Left colon (tissue), 2 donors: Measurements from ENCODE around the gene CCL4. TPM values are rescaled to one million over a fixed set of nuclear protein-coding genes. Genes with fewer than 3 reads are reported as not detected.
"Not testable (repeated sequence)": the region's sequence is repeated elsewhere in the genome, so short reads cannot be mapped to it uniquely, and the experiment has no call there.

Source experiments
- ATAC-seq: fragments of 200-7000 bp; cut with Tn5 transposase; one replicate; pipeline ENCODE4 v1.9.1; 2020; ENCODE audit warnings: mild to moderate bottlenecking, moderate library complexity
- DNase-seq, 2 donors: peaks; one replicate each; pipeline ENCODE4 v3.0.0-alpha.2; 2020
- intact Hi-C, 2 donors: fragments of 100-400 bp; cut with DNase I in 1 of 2; cut with micrococcal nuclease in 1 of 2; formaldehyde crosslinking; loops; one replicate each; pipeline versions ENCODE4 v1.11.2 to v1.14.0; 2022; cut with DNase I, micrococcal nuclease
- long read RNA-seq: library from polyadenylated mRNA; unstranded; transcript quantifications from one replicate; pipeline ENCODE4 v2.0.0, GENCODE V29; 2021
- total RNA-seq, 2 donors: library from RNA; stranded (reverse); fragmentation: NEBNext Ultra II Directional; extraction: Animal tissue kit (Norgen Biotek cat#: 25700); gene quantifications; one replicate each; pipeline ENCODE4 v1.2.1, GENCODE V29; 2021
- donor health status: DM: no; HTN: no; CAD: no.
- donor health status: DM: yes; HTN: yes; CAD: no.

CCL4 gene
- total RNA-seq = 1 to 10 TPM; 2.2 to 4.5 TPM
- long read RNA-seq, partial matches to known transcripts = 0 of 1 reads
- long read RNA-seq, other reads (novel, unspliced or antisense) = 0 of 1 reads

DNA sequence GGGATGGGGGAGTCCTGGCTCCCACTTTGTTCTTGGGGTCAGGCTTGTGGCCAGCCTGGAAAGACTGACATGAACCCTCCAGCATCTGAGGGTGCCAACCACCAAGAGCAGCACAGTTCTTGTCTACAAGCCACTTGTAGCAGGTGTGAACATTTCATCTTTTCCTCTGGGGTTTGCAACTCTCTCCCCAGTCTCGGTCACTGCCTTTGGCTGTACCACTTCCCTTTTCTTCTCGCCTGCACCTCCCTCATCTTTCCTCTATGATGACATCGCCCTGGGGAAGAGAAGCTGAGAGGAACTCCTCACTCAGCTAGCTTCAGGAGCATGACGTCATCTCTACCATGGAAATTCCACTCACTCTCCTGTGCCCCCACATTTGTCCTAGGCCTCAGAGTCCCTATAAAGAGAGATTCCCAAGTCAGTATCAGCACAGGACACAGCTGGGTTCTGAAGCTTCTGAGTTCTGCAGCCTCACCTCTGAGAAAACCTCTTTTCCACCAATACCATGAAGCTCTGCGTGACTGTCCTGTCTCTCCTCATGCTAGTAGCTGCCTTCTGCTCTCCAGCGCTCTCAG, at the start of gene CCL4:
TSS of gene CCL4 (plus strand) at position 427 of the 575 bp plus-strand sequence. CDS start at position 506, 79 bp downstream.
- intact Hi-C loops, DNase-seq: not testable (repeated sequence)

DNA sequence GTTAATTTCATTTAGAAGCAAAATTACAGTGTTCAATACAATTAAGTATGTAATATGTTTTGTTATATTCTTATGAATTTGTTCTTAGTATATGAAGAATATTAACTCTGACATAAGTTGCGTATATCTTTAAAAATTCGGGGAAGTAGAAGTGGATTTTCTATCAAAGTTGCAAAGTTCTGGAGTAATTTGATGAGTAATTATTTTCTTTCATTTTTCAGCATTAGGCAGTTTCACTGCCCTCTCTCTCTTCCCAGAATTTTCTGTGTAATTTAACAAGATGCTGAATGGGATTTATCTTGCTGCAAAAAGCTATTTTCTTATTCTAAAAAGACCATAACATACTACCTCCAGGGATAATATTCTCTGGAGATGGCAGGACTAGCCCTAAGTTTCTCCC, 48.5 kb upstream of the CCL4 start:
- ATAC-seq (no peak), DNase-seq (no peak)
- intact Hi-C loops = no loop called here

More for the DNA sequence above, at the start of gene CCL4:
- peak; percentile 41 for ATAC-seq

- intact Hi-C loops = no loop called here
- no peak for DNase-seq
- ATAC-seq = no peak
Observed at GRCh38 chr17:36055921-36056520, 47.6 kb upstream of the CCL4 start.

DNA sequence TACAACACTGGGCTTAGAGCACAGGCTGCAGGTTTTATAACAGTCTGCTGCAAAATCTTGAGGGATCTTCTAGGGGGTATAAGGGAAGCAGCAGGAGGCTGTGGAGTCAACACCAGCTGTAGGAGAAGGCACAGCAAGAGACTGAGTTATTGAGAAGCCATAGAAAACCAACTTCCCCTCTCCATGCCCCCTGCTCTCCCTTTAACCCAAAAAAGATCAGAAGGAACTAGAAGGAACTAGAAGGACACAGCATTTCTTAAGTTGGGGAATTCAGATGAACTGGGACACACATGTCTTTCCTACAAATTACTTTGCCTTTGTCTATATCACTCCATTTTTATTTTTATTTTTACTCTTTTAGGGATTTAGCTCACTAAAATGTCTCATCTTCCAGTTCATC, 45.7 kb upstream of the CCL4 start:
- no peak for DNase-seq
- intact Hi-C loops = no loop called here
- no peak for ATAC-seq

DNA sequence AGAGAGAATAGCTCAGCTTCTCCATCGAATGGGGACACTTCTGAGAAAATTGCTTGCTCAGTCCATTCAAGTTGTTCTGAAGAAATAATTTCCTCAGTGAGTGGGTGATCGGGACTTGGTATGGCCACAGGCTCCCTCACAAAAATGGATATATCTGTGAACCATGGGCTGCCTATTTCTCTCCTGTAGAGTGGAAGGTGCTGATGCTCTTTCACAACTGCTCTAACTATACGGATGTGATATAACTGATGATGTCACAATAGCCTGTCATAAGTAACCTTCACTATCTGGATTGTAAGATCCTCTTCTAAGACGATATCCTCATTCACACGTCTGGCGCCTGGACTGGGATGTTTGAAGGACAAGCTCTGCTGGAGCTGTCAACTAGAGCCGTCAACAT, 44.2 kb upstream of the CCL4 start:
- intact Hi-C loops = no loop called here
- ATAC-seq = no peak
- DNase-seq = no peak

GRCh38 chr17:36060816-36061215, 42.8 kb upstream of the CCL4 start:
- DNase-seq = no peak
- no peak for ATAC-seq
- intact Hi-C loops = no loop called here

DNA sequence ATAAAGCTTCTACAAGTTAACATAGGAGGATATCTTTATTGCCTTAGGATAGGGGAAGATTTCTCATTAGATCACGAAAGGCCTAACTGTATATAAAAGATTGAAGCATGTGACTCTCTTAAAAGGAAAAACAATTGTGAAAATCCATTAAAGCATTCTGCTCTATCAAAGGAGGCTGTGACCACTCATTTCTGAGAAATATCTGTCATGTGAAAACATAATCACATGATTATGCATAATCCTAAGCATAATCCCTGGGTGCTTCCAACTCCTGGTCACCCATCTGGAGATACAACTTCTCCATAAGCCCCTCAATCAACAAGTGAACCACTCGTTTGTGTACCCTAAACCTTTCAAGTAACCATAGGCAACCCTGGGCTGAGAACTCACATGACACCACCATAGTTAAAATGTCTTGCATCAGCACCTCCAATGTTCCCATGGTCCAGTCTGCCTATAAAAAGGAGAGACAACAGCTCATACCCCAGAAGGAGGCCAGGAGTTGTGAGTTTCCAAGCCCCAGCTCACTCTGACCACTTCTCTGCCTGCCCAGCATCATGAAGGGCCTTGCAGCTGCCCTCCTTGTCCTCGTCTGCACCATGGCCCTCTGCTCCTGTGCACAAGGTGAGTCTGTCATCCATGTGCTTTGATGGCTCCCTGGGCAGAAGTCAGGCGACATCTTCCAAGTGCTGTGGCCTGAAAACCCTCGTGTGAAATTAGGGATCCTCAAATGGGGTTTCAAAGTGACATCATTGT, 39.7 kb upstream of the CCL4 start, which contains the start of gene CCL18:
TSS of gene CCL18 (plus strand) at position 487 of the 756 bp plus-strand sequence. CDS start at position 558, 71 bp downstream.
- intact Hi-C loops = no loop called here
- DNase-seq (no peak), ATAC-seq (no peak)

GRCh38 chr17:36066365-36066985, 37.2 kb upstream of the CCL4 start:
- ATAC-seq = peak; percentile 18
- intact Hi-C loops = no loop called here
- no peak for DNase-seq

DNA sequence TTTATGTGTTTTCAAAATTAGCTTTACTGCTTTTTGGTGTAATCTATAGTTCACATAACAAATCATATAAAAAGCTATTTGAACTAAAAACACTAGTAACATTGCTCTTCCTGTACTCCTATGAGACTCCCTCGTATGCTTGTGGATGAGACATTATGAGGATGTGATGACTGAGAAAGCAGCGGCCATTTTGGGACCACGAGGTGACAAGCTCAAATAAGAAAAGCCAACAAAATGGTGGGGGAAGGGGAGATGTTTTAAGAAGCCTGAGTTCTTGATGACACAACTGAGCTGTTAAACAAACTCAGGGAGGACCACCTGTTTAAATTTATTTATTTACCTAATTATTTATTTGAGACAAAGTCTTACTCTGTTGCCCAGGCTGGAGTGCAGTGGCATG, 35.1 kb upstream of the CCL4 start:
- DNase-seq (no peak), ATAC-seq (no peak)
- intact Hi-C loops = no loop called here

DNA sequence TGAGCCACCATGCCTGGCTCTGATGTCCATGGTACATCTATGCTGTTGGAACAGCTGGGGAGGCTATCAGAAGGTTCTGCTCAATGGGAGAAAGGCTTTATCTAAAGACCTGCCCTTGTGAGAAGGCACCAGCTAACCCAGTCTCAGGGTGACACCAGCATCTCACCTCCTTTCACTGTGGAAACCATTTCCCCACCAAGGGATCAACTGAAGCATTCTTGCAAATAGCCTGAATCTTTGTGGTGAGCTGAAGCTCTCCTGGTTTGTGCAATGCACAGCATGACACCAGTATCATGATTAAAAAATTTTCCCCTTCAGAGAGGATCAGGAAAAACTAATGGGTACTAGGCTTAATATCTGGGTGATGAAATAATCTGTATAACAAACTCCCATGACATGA, 34.5 kb upstream of the CCL4 start:
- no peak for ATAC-seq
- intact Hi-C loops = no loop called here
- no peak for DNase-seq

DNA sequence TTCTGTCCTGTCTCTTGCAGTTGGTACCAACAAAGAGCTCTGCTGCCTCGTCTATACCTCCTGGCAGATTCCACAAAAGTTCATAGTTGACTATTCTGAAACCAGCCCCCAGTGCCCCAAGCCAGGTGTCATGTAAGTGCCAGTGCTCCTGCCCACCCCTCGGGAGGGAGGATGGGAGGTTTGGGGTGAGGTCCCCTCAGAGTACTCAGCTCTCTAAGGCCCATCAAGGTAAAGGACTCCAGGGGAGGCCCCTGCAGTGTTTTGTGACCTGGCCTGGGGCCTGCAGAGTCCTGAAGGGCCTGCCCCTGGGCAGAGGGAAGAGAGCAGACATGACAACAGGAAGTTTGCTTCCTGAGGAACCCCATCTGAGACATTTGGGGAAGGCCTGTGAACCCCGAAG, 33.2 kb upstream of the CCL4 start:
- DNase-seq (no peak), ATAC-seq (no peak)
- intact Hi-C loops = no loop called here

DNA sequence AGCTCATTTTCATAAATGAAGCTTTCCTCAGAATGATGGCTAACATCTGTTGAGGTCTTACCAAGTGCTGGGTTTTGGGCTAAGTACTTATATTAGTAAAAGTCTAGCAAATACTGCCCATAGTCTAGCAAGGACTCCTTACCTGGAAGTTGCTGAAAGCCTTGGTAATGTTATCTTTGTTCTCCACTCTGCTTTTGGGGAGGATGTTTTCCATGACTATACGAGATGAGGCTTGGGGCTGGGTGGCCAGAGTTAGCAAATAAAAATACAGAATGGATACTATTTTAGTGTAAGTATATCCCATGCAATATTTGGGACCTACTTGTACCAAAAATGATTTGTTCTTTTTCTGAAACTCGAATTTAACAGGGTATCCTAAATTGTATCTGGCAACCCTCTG, 31.9 kb upstream of the CCL4 start:
- no peak for ATAC-seq
- no peak for DNase-seq
- intact Hi-C loops = no loop called here

DNA sequence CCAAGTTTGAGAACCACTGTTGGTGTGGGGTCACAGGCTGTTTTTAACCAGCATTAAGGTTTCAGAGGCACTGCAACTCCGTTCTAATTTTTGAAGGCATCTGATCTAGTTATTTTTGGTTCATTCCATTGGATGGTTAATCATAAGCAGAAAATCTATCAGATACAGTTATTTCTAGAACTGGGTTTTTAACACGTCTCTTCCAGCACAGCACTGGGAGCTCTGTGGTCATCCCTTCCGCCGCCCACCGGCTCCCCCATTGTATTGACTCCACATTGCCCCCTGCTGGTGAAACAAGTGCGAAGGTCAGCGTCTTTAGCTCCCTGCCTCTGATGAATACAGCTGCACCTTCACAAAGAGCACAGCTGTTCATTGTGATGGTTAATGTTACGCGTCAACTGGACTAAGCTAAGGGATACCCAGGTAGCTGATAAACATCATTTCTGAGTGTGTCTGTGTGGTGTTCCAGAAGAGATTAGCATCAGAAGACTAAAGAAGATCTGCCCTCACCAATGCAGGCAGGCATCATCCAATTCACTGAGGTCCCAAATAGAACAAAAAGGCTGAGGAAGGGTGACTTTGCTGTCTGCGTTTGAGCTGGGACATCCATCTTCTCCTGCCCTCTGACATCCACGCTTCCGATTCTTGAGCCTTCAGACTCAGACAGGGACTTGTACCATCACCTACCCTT, 31.1 kb upstream of the CCL4 start:
- intact Hi-C loops = no loop called here
- ATAC-seq (peak; percentile 63), DNase-seq (peak in 1 of 2 donors; percentile 68)

- intact Hi-C loops = no loop called here
- DNase-seq (no peak), ATAC-seq (no peak)
Observed at GRCh38 chr17:36074365-36074764, 29.3 kb upstream of the CCL4 start.

DNA sequence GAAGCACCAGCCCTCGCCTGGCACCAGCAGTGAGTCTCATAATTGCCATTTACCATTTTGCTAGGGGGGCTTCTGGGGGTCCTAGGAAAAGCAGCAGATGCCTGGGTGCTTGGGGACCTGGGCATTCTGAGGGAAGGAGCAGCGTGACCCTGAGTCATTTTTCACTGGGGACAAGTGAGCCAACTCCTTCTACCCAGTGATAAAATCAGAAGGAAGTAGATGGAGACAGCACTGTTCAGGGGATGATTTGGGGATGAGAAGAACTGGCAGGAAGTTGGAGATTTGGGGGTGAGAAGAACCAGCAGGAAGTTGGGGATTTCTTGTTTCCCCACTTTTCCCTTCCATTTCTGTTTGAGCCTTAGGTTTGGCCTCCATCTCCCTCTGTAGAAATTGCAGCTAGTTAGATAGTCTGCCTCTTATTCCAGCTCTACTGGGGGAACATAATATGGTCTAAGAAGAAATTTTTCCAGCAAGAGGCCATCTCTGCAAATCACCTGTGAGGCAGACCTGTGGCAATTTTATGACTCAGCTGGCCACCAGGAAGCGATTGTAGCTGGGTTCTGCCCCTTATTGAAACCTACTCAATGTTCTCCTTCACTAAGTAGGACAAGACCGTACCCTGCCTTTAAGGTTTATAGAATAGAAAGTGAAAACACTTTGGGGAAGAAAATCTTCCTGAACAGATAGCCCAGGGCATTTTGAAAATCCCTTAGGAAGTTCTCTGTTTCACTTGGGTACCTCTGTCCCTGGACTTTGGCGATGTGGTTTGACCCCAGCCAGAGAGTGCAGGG, 21.8 kb upstream of the CCL4 start:
- DNase-seq, intact Hi-C loops, ATAC-seq: not testable (repeated sequence)

DNA sequence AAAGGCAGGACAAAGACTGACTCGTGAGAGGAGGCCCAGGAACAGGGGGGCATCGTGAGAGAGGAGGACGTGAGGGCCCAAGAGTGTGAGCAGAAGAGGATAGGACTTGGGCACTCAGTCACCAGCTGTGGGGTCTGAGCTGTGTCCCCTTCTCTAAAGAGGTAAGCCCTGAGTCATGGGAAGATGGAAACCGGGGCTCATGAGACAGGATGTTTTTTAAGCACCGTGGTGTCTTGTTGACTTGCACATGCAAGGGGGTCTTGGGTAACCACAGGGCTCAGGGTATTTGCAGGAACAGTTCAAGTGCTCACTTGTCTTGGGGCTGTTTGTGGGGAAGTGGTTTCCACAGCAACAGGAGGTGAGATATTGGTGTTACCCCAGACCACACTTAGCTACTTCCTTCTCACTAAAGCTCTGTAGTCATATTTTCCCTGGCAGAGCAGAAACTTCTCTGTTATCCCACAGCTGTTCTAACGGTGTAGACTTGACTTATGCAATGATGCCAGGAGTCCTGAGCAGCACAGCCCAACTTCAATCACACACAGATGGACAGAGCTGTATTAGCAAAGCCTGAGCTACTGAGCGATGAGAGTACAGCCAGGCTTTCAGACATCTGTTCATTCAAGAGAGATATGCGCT, 21.0 kb upstream of the CCL4 start:
- ATAC-seq (peak; percentile 25), DNase-seq (peak in 1 of 2 donors; percentile 37)
- intact Hi-C loops = not testable (repeated sequence)

DNA sequence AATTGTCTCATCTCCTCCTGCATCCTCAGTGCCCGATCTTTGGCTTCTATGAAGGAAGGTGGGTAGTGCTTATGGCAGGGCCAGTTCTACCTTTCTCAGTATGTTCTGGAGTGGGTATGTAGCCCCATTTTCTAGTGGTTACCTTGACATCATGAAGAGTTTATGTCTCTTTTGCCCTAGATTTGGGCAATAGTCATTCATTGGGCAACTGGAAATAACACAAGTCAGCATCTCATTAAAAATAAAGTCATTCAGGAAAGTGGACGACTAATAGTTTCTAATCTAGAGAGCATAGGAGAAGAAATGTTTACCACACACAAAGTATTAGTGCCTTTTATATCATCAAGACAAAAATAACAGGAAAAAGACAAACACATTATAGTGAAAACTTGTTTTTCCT, 19.9 kb upstream of the CCL4 start:
- intact Hi-C loops, ATAC-seq, DNase-seq: not testable (repeated sequence)

DNA sequence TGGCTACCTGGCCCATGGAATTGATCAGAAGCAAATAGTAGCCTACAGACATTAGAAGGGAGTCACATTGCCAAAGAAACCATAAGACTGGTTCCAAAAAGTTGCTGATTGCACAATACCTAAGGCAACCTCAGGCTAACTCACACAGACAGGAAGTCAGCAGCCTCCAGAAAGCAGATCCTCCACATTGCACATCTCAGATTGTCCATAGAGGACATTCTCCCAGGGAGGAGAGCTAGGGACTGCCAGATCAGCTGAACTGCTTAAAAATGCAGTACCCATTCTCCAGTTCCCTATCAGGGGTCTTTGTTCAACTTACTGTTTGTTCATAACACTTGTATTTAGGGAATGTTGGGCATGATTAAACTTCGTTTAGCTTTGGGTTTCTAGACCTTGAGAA, 17.9 kb upstream of the CCL4 start:
- peak; percentile 47 for ATAC-seq
- DNase-seq = no peak
- intact Hi-C loops = no loop called here
